GM18498 (cell line): ENCODE results near the gene MCC.

ENCODE experiments used
- ATAC-seq: cut with Tn5 transposase; IDR thresholded peaks from one replicate; pipeline ENCODE4 v1.9.1; 2021; ENCODE audit warnings: mild to moderate bottlenecking, moderate library complexity; ENCODE audit not compliant: unreplicated experiment

MCC gene

GRCh38 chr5:113043491-113043931 is 444.7 kb downstream of the MCC start:
- ATAC-seq = no peak

- no peak for ATAC-seq
Measured at GRCh38 chr5:113042491-113043243, 445.6 kb downstream of the MCC start.

DNA sequence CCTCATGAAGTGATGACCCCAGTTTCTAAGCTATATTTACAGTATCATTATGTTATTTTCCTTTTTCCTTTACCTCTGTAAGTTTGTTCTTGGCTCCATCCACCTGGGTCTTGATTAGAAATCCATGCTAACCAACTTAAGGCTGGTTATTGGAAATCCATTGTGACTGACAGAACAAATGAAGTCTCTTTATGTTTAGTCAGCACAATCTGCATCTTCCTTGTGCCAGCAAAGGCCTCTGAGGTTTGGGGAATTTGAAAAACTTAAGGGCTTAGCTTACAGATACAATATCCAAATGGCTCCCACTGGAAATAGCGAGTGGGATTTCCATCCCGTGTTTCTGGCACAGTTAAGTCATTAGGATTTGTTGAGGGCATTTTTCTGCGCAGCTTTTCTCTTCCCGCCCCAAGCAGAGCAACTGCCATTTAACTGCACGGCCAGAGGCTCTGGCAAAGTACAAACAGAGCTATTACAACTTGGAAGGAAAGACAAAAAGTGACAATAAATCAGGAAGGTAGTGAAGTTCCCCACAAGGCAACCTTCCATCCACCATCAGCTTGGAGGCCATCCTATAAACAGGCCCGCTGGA is 447.5 kb downstream of the MCC start:
- ATAC-seq = no peak

- no peak for ATAC-seq
Measured at GRCh38 chr5:113039934-113040285, 448.3 kb downstream of the MCC start.

GRCh38 chr5:113039229-113039933 is 448.9 kb downstream of the MCC start:
- ATAC-seq = no peak

- no peak for ATAC-seq
Measured at GRCh38 chr5:113038714-113039113, 449.5 kb downstream of the MCC start.

- ATAC-seq = no peak
Measured at GRCh38 chr5:113038136-113038535, 450.1 kb downstream of the MCC start.

DNA sequence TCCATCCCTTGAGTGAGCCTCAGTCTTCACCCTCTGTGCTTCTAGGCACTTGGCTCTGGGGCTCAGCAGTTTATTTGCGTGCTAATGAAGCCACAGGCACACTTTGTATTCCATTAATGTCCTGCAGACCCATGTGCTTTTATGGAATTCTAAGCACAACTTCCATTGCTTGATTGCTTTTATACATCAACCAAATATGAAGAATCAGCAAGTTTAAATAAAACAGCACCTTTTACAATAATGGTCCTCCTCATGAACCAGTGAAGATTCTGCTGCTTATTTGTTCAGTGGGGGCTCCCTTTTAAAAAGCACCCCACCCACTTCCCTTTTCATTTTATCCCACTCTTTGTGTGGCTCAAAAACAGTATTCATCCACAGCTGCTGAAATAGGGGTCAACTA is 451.4 kb downstream of the MCC start:
- ATAC-seq = no peak

DNA sequence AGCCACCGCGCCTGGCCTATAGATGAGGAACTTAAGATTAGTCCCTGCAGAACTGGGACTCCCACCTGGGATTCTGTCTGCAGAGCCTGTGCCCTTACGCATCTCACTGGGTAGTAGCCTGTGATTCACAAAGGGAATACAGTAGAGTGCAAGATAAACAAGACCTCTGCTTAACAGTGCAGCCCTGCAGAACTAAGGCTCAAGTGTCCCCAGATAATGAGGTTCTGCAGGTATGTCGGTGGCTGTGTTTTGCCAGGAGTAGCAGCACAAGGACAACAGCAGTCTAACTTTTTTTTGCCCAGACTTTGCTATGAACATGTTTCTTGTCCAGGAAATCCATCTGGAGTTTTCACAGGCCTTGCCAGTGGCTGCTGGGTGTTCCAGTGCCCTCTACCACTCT is 451.9 kb downstream of the MCC start:
- no peak for ATAC-seq

DNA sequence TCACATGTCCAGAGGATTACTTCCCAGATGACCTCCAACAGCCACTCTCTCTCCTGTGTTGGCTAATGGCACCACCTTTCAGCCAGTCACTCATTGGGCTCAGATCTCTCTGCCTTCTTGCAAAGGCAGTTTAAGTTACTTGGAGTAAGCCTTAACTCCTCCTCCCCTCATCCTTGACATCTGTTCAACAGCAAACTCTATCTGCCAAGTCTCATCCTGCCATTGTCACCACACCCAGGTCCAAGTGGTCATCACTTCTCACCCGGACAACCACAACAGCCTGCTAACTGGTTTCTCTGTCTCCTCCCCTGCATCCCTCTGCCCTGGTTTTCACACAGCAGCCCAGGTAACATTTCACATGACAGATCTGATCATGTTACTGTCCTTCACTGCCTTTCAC is 453.2 kb downstream of the MCC start:
- ATAC-seq = no peak

DNA sequence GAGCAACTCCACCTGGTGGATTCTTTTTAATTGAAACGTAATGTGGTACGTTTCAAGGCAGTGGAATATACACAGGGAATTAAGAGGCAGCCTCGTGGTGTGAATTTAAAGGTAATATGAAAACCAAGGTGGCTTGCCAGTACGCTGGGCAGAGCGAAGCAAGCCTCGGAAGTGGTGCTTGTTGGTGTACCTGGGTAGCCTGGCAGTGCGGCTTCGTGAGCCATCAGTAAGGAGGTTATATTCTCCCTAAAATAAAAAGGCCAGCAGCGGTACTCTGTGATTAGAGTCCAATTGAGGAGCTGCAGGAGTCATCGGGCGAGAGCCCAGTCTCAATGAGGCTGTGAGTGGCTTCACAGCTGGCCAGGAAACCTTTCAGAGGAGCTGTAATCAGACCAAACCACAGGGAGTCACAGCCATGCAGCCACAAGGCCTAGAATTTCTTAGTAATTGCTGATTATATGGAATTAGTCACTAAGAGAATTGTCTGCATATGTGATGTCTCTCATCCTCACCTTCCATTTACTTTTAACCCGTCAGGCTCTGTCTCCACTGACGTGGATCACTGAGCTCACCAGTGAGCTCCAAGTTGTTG is 454.0 kb downstream of the MCC start:
- ATAC-seq = no peak

- ATAC-seq = no peak
Measured at GRCh38 chr5:113031557-113031956, 456.7 kb downstream of the MCC start.

- no peak for ATAC-seq
Measured at GRCh38 chr5:113031104-113031503, 457.1 kb downstream of the MCC start.

DNA sequence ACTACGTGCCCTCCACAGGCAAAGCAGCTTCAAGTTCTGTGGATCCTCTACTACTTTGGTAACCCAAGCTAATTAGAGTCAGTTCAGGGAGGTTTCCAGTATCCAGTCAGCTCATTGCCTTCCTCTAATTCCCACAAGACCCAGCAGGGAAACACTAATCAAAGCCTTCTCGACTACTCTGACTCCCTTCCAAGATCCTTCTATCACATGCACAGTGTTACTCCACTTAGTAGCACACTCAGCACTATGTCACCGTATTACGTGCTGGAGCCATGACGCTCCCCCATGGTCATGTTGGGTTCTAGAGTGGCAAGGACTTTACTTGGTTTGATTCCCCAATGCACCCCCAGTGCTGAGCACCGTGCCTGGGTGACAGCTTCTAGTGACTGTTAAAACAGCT is 458.6 kb downstream of the MCC start:
- ATAC-seq = no peak

- ATAC-seq = no peak
Measured at GRCh38 chr5:113027431-113027830, 460.8 kb downstream of the MCC start.

DNA sequence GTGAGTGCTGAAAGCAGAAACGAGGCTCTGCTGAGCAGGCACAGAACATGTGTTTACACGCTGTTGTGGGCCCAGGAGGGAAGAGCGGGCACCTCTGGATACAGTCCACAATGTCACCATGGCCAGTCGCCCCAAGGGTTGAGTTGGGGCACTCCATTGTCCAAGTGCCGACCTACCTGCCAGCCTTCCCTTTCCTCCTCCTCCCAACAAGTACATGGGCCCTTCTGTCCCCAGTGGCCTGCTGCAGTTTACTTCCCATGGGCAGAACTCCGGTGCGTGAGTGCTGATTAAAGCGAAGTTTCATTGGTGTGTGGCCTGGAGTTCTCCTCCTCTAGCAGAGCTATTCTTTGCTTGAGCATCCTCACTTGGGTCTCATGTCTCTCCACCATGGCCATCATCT is 461.2 kb downstream of the MCC start:
- ATAC-seq = no peak

GRCh38 chr5:113026211-113026610 is 462.0 kb downstream of the MCC start:
- no peak for ATAC-seq

GRCh38 chr5:113025596-113025995 is 462.7 kb downstream of the MCC start:
- ATAC-seq = no peak

DNA sequence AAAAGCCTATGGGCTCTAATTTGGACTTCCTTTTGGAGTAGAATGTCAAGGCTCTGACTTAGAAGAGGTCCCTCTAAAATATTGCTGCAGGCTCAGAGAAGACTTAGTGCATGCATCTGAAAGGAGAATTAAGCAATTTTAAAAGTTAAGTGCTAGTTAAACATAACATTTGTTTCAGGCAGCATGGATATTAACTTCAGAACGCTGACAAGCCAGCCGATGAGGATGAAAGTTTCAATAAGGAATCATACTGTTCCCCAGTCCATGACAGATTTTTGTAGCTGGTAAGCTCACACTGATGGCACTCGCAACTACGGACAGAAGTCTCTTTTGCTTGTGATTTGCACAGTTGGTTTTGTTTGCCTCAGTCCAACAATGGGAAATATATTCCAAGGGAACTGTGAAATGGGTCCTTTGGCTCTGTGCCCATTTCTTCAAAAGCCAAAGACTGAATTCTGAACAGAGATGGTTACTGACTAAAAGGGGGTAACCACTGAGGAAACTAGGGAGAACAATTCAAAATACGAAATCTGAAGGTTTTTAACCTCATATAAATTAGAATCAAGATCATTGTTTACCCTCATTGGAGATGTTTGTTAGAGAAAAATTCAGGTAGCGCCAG is 464.1 kb downstream of the MCC start:
- ATAC-seq = no peak

GRCh38 chr5:113022661-113023060 is 465.6 kb downstream of the MCC start:
- peak; percentile 85 for ATAC-seq
